A549 (cell line): ENCODE measurements around the gene INTS15.

Experiments
- CEBPB ChIP-seq, 2 experiments: fragments of >200 bp in 1 of 2; sonication (Bioruptor Twin) in 1 of 2; formaldehyde crosslinking in 1 of 2; IDR thresholded peaks; 2 replicates each; pipeline ENCODE4 v1.6.1; 2012 to 2016
- CTCF ChIP-seq: fragments of >200 bp; sonication (Bioruptor Twin); formaldehyde crosslinking; IDR thresholded peaks from 3 replicates; pipeline ENCODE4 v1.5.1; 2016
- EP300 ChIP-seq, 2 experiments: fragments of >200 bp; sonication (Bioruptor Twin); formaldehyde crosslinking; IDR thresholded peaks; 2 replicates in 1 of 2; 3 replicates in 1 of 2; pipeline ENCODE4 v1.6.1; 2016 to 2017
- FOSL2 ChIP-seq, 2 experiments: fragments of 450-650 bp in 1 of 2; fragments of >200 bp in 1 of 2; sonication (Bioruptor Twin) in 1 of 2; formaldehyde crosslinking; IDR thresholded peaks; 2 replicates each; pipeline versions ENCODE4 v1.5.0 to v1.6.1; 2016 to 2020; ENCODE audit warnings: mild to moderate bottlenecking in 1 of 2, moderate library complexity in 1 of 2
- MAX ChIP-seq: IDR thresholded peaks from 2 replicates; pipeline ENCODE4 v1.6.1; 2012
- MYC ChIP-seq: IDR thresholded peaks from 2 replicates; pipeline ENCODE4 v1.6.1; 2012; ENCODE audit warnings: mild to moderate bottlenecking, inconsistent platforms, low read length, improper control_type of control experiment, borderline replicate concordance
- TF ChIP-seq, protein P1 (sequence below): fragments of 200-600 bp; sonication (generic); IDR thresholded peaks from 2 replicates; pipeline ENCODE4 v1.6.1; 2016; ENCODE audit warnings: antibody characterized with exemption, mild to moderate bottlenecking, moderate library complexity

DNA sequence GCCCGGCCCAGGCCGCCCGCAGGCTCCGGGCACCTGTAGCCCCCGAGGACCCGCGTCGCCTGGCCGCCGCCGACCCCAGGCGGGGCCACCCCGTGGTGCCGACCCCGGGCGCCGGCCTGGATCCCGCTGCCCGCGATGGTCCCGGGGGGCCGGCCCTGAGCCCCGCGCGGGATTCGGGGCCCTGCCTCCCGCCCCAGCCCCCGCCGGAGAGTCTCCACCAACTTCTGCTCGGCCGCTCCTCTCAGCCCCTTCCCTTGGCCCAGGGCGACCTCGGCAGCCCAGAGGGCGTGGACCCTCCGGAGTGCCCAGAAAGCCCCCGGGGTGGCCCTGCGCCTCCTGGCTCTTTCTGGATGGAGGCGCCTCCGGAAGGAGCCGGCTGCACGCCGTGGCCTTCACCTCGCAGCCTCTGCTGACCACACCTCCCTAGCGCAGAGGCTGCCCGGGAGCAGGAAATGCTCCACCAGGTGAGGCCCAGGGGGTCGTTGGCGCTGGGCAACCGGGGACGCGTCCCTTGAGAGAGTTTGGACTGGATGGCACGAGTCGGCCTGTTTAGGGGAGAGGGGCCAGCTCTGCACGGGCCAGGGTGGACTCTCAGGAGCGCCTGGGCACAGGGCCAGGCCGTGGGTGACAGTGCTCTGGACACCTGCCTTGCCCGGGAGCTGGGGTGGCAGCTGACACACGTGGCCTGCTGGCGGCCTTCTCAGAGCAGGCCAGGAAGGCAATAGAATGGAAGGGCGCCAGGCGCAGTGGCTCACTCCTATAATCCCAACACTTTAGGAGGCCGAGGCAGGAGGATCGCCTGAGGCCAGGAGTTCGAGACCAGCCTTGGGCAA is 26.1 kb downstream of the INTS15 start:
- TF ChIP-seq CTCF (no peak), MAX (no peak), EP300 (IDR thresholded peaks at IDR 0.05) (no peak), MYC (no peak), CEBPB (IDR thresholded peaks at IDR 0.05) (no peak), FOSL2 (IDR thresholded peaks at IDR 0.05) (no peak), FOSL2 (CRISPR knock-in tag; IDR thresholded peaks at IDR 0.05) (no peak)
- TF ChIP-seq, protein P1, sequence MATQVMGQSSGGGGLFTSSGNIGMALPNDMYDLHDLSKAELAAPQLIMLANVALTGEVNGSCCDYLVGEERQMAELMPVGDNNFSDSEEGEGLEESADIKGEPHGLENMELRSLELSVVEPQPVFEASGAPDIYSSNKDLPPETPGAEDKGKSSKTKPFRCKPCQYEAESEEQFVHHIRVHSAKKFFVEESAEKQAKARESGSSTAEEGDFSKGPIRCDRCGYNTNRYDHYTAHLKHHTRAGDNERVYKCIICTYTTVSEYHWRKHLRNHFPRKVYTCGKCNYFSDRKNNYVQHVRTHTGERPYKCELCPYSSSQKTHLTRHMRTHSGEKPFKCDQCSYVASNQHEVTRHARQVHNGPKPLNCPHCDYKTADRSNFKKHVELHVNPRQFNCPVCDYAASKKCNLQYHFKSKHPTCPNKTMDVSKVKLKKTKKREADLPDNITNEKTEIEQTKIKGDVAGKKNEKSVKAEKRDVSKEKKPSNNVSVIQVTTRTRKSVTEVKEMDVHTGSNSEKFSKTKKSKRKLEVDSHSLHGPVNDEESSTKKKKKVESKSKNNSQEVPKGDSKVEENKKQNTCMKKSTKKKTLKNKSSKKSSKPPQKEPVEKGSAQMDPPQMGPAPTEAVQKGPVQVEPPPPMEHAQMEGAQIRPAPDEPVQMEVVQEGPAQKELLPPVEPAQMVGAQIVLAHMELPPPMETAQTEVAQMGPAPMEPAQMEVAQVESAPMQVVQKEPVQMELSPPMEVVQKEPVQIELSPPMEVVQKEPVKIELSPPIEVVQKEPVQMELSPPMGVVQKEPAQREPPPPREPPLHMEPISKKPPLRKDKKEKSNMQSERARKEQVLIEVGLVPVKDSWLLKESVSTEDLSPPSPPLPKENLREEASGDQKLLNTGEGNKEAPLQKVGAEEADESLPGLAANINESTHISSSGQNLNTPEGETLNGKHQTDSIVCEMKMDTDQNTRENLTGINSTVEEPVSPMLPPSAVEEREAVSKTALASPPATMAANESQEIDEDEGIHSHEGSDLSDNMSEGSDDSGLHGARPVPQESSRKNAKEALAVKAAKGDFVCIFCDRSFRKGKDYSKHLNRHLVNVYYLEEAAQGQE = no peak
